ENCODE results near the gene C5. TPM values are rescaled to one million over a fixed set of nuclear protein-coding genes. Genes with fewer than 3 reads are reported as not detected.

Gene C5
- total RNA-seq, 5 donors from 2014 or later (not counting 1 experiment from before 2014, with no cell fraction given): 0.90 to 2.4 (median 1.7) TPM

GRCh38 chr9:120980951-120981350 is 69.1 kb downstream of the C5 start:
- POLR2A ChIA-PET: interaction anchor here in 1 of 2 donors (0.6 kb wide), 1 partner anchor 227 kb away, joined by 4 read pairs; no protein-coding TSS in a partner anchor
- H3K27me3 Mint-ChIP-seq: no peaks in the 10 kb centered on the region

GRCh38 chr9:120979797-120980196 is 70.3 kb downstream of the C5 start:
- Mint-ChIP-seq H3K4me1 (peaks cover 8 to 16% (median 15%) of the 10 kb centered on the region in 3 donors), H3K27ac (no peak overlapping the region), H3K27me3 (no peaks in the 10 kb centered on the region), H3K36me3 (no peaks in the 10 kb centered on the region), H3K9me3 (no peaks in the 10 kb centered on the region), H3K4me3 (no peak overlapping the region)
- no peaks in the 10 kb centered on the region for H3K36me3 ChIP-seq (ENCODE audit: control insufficient read depth in 2 of 2, extremely low read depth in 1 of 2, insufficient read depth in 1 of 2, low read length in 1 of 2)
- H3K4me1 ChIP-seq (ENCODE audit: control insufficient read depth in 1 of 2, extremely low read depth in 1 of 2, insufficient read depth in 2 of 2, low read length in 2 of 2): peaks cover 7 to 9% of the 10 kb centered on the region in 2 experiments
- H3K9me3 ChIP-seq: no peaks in the 10 kb centered on the region
- WGBS (ENCODE audit: insufficient coverage): 84% methylated on average over 3 of the region's 8 CpGs
- H3K27me3 ChIP-seq (replicated peaks in 1 of 2; ENCODE audit: control insufficient read depth in 2 of 2, extremely low read depth in 1 of 2, insufficient read depth in 2 of 2, low read length in 1 of 2): no peaks in the 10 kb centered on the region
- no peak overlapping the region for H3K4me3 ChIP-seq (ENCODE audit: control insufficient read depth in 1 of 2, extremely low read depth in 1 of 2, low read length in 1 of 2)
- ChIA-PET POLR2A (no interaction called here), CTCF (interaction anchor here (0.7 kb wide), 2 partner anchors 133 to 294 kb away, joined by 3 to 4 read pairs; no protein-coding TSS in a partner anchor)
- DNase-seq (no peak), ATAC-seq (replicated peaks in 1 of 4) (no peak)
- H3K27ac ChIP-seq (ENCODE audit: low read length): no peak overlapping the region

More at GRCh38 chr9:120980951-120981350, 69.1 kb downstream of the C5 start:
- CTCF ChIA-PET: interaction anchor here in 1 of 2 donors (0.7 to 1.9 kb wide), 15 partner anchors 24 to 226 kb away, joined by 3 to 16 read pairs (median 5); partner anchors contain the start of gene RAB14
- Histone ChIP-seq H3K4me3 (ENCODE audit: control insufficient read depth in 1 of 2, extremely low read depth in 1 of 2, low read length in 1 of 2) (no peak overlapping the region), H3K27me3 (replicated peaks in 1 of 2; ENCODE audit: control insufficient read depth in 2 of 2, extremely low read depth in 1 of 2, insufficient read depth in 2 of 2, low read length in 1 of 2) (no peaks in the 10 kb centered on the region), H3K27ac (ENCODE audit: low read length) (no peak overlapping the region), H3K4me1 (ENCODE audit: control insufficient read depth in 1 of 2, extremely low read depth in 1 of 2, insufficient read depth in 2 of 2, low read length in 2 of 2) (peaks cover 0 to 3% of the 10 kb centered on the region in 2 experiments), H3K9me3 (no peaks in the 10 kb centered on the region), H3K36me3 (ENCODE audit: control insufficient read depth in 2 of 2, extremely low read depth in 1 of 2, insufficient read depth in 1 of 2, low read length in 1 of 2) (no peaks in the 10 kb centered on the region)
- DNase-seq: no peak
- H3K27ac Mint-ChIP-seq: no peak overlapping the region
- no peaks in the 10 kb centered on the region for H3K9me3 Mint-ChIP-seq
- ATAC-seq (replicated peaks in 1 of 4): no peak
- H3K4me1 Mint-ChIP-seq: peaks cover 0 to 5% (median 4%) of the 10 kb centered on the region in 3 donors
- WGBS (ENCODE audit: insufficient coverage): 80% methylated on average over 2 of the region's 3 CpGs
- no peaks in the 10 kb centered on the region for H3K36me3 Mint-ChIP-seq
- no peak overlapping the region for H3K4me3 Mint-ChIP-seq

DNA sequence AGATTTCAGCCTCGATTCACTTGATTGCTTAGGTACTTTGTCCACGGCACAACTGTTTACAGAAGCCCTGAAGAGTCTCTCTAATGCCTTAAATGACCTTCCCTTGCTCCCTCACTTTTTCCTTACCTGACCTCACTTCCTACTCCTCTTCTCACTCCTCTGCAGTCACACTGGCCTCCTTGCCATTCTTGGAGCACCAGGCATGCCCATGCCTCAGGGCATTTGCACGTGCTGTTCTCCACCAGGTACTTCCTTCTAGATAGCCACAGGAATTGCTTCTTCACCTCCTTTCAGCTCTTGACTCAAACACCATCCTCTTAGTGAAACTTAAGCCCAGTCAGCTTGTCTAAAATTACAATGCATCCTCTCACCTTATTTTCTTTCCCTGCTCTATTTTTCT is 71.1 kb downstream of the C5 start:
- H3K9me3 Mint-ChIP-seq: no peaks in the 10 kb centered on the region
- H3K9me3 ChIP-seq: no peaks in the 10 kb centered on the region
- CTCF ChIA-PET: interaction anchor here in 1 of 2 donors (0.7 kb wide), 1 partner anchor 133 kb away, joined by 3 read pairs; no protein-coding TSS in a partner anchor
- H3K36me3 ChIP-seq (ENCODE audit: control insufficient read depth in 2 of 2, extremely low read depth in 1 of 2, insufficient read depth in 1 of 2, low read length in 1 of 2): no peaks in the 10 kb centered on the region
- ATAC-seq (replicated peaks in 1 of 4): no peak
- no peaks in the 10 kb centered on the region for H3K27me3 ChIP-seq (replicated peaks in 1 of 2; ENCODE audit: control insufficient read depth in 2 of 2, extremely low read depth in 1 of 2, insufficient read depth in 2 of 2, low read length in 1 of 2)
- no peak overlapping the region for H3K4me3 ChIP-seq (ENCODE audit: control insufficient read depth in 1 of 2, extremely low read depth in 1 of 2, low read length in 1 of 2)
- peaks cover 9 to 11% of the 10 kb centered on the region in 2 experiments for H3K4me1 ChIP-seq (ENCODE audit: control insufficient read depth in 1 of 2, extremely low read depth in 1 of 2, insufficient read depth in 2 of 2, low read length in 2 of 2)
- H3K27me3 Mint-ChIP-seq: no peaks in the 10 kb centered on the region
- H3K4me1 Mint-ChIP-seq: peaks cover 15 to 23% (median 21%) of the 10 kb centered on the region in 3 donors
- H3K27ac ChIP-seq (ENCODE audit: low read length): no peak overlapping the region
- no peaks in the 10 kb centered on the region for H3K36me3 Mint-ChIP-seq
- POLR2A ChIA-PET: interaction anchor here in 1 of 2 donors (0.6 kb wide), 1 partner anchor 95 kb away, joined by 5 read pairs; no protein-coding TSS in a partner anchor
- no peak overlapping the region for H3K27ac Mint-ChIP-seq
- DNase-seq: no peak
- WGBS (ENCODE audit: insufficient coverage): 93% methylated on average over 3 of the region's 3 CpGs
- H3K4me3 Mint-ChIP-seq: no peak overlapping the region

GRCh38 chr9:120977321-120977720 is 72.8 kb downstream of the C5 start:
- H3K4me3 Mint-ChIP-seq: no peak overlapping the region
- H3K9me3 Mint-ChIP-seq: no peaks in the 10 kb centered on the region
- ChIA-PET POLR2A (interaction anchor here in 1 of 2 donors (0.6 kb wide), 1 partner anchor 47 kb away, joined by 3 read pairs; no protein-coding TSS in a partner anchor), CTCF (no interaction called here)
- WGBS (ENCODE audit: insufficient coverage): no CpG with 5 or more reads among the region's 1 CpG
- DNase-seq: no peak
- peaks cover 9 to 11% of the 10 kb centered on the region in 2 experiments for H3K4me1 ChIP-seq (ENCODE audit: control insufficient read depth in 1 of 2, extremely low read depth in 1 of 2, insufficient read depth in 2 of 2, low read length in 2 of 2)
- ATAC-seq (replicated peaks in 1 of 4): no peak
- H3K9me3 ChIP-seq: no peaks in the 10 kb centered on the region
- no peaks in the 10 kb centered on the region for H3K36me3 ChIP-seq (ENCODE audit: control insufficient read depth in 2 of 2, extremely low read depth in 1 of 2, insufficient read depth in 1 of 2, low read length in 1 of 2)
- H3K27ac Mint-ChIP-seq: no peak overlapping the region
- no peaks in the 10 kb centered on the region for H3K36me3 Mint-ChIP-seq
- no peak overlapping the region for H3K27ac ChIP-seq (ENCODE audit: low read length)
- no peaks in the 10 kb centered on the region for H3K27me3 ChIP-seq (replicated peaks in 1 of 2; ENCODE audit: control insufficient read depth in 2 of 2, extremely low read depth in 1 of 2, insufficient read depth in 2 of 2, low read length in 1 of 2)
- H3K27me3 Mint-ChIP-seq: no peaks in the 10 kb centered on the region
- no peak overlapping the region for H3K4me3 ChIP-seq (ENCODE audit: control insufficient read depth in 1 of 2, extremely low read depth in 1 of 2, low read length in 1 of 2)
- H3K4me1 Mint-ChIP-seq: peaks cover 15 to 22% (median 21%) of the 10 kb centered on the region in 3 donors

DNA sequence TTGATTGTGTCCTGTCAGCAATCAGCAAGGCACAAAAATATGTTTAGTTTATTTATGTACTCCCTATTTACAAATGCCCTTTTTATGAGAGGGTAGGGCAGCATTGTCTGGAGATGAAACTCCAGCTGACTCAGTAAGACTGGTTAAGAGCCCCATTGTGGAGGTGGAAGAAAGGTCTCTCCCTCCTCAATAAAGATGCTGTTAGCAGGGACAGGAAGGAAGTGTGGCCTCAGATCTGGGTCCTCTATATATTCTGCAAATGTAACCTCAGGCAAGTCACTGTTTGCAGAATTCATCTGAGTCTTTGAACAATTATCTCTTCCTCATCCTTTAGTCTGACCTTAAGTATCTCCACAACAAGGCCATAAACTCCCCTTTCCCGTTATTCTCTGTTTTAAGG is 75.2 kb downstream of the C5 start:
- CTCF ChIA-PET: no interaction called here
- H3K4me1 Mint-ChIP-seq: peaks cover 15 to 18% (median 17%) of the 10 kb centered on the region in 3 donors
- Histone ChIP-seq H3K27me3 (replicated peaks in 1 of 2; ENCODE audit: control insufficient read depth in 2 of 2, extremely low read depth in 1 of 2, insufficient read depth in 2 of 2, low read length in 1 of 2) (no peaks in the 10 kb centered on the region), H3K9me3 (no peaks in the 10 kb centered on the region), H3K4me3 (ENCODE audit: control insufficient read depth in 1 of 2, extremely low read depth in 1 of 2, low read length in 1 of 2) (no peak overlapping the region), H3K36me3 (ENCODE audit: control insufficient read depth in 2 of 2, extremely low read depth in 1 of 2, insufficient read depth in 1 of 2, low read length in 1 of 2) (no peaks in the 10 kb centered on the region), H3K27ac (ENCODE audit: low read length) (no peak overlapping the region), H3K4me1 (ENCODE audit: control insufficient read depth in 1 of 2, extremely low read depth in 1 of 2, insufficient read depth in 2 of 2, low read length in 2 of 2) (peaks cover 8 to 9% of the 10 kb centered on the region in 2 experiments)
- H3K27ac Mint-ChIP-seq: peak overlapping the region; percentile 90 to 91
- DNase-seq: peak in 1 of 35 experiments; percentile 24
- H3K9me3 Mint-ChIP-seq: no peaks in the 10 kb centered on the region
- POLR2A ChIA-PET: no interaction called here
- peak; percentile 68 to 89 (median 78) for ATAC-seq (replicated peaks in 1 of 4)
- H3K27me3 Mint-ChIP-seq: no peaks in the 10 kb centered on the region
- no peaks in the 10 kb centered on the region for H3K36me3 Mint-ChIP-seq
- WGBS (ENCODE audit: insufficient coverage): no CpG with 5 or more reads among the region's 1 CpG
- no peak overlapping the region for H3K4me3 Mint-ChIP-seq

DNA sequence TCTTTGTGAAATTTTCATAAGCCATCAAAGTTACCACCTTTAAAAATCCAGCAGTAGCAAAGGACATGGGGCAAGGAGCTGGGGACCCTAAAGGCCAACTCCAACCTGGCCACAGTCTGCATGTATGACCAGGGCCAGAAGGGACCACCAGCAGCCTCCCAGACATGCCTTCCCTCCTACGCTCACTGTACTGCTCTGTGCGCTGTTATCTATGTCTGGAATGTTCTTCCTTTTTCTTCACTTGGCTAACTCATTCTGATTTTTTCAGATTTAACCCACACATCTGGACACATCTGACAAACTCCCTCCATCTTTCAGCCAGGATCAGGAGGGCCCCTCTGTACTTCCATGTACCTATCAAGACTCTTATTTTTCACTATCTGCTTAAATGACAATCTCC is 75.9 kb downstream of the C5 start:
- Mint-ChIP-seq H3K27ac (peak overlapping the region; percentile 90 to 91), H3K9me3 (no peaks in the 10 kb centered on the region), H3K4me3 (no peak overlapping the region), H3K4me1 (peaks cover 15 to 18% (median 17%) of the 10 kb centered on the region in 3 donors), H3K27me3 (no peaks in the 10 kb centered on the region), H3K36me3 (no peaks in the 10 kb centered on the region)
- no peaks in the 10 kb centered on the region for H3K9me3 ChIP-seq
- peaks cover 8 to 9% of the 10 kb centered on the region in 2 experiments for H3K4me1 ChIP-seq (ENCODE audit: control insufficient read depth in 1 of 2, extremely low read depth in 1 of 2, insufficient read depth in 2 of 2, low read length in 2 of 2)
- ChIA-PET CTCF (interaction anchor here in 1 of 2 donors (1.0 kb wide), 1 partner anchor 106 kb away, joined by 3 read pairs; no protein-coding TSS in a partner anchor), POLR2A (interaction anchor here in 1 of 2 donors (0.7 kb wide), 1 partner anchor 42 kb away, joined by 3 read pairs; no protein-coding TSS in a partner anchor)
- no peak overlapping the region for H3K27ac ChIP-seq (ENCODE audit: low read length)
- H3K27me3 ChIP-seq (replicated peaks in 1 of 2; ENCODE audit: control insufficient read depth in 2 of 2, extremely low read depth in 1 of 2, insufficient read depth in 2 of 2, low read length in 1 of 2): no peaks in the 10 kb centered on the region
- ATAC-seq (replicated peaks in 1 of 4) (no peak), DNase-seq (no peak)
- no peaks in the 10 kb centered on the region for H3K36me3 ChIP-seq (ENCODE audit: control insufficient read depth in 2 of 2, extremely low read depth in 1 of 2, insufficient read depth in 1 of 2, low read length in 1 of 2)
- H3K4me3 ChIP-seq (ENCODE audit: control insufficient read depth in 1 of 2, extremely low read depth in 1 of 2, low read length in 1 of 2): no peak overlapping the region
- 94% methylated on average over 2 of the region's 2 CpGs for WGBS (ENCODE audit: insufficient coverage)
